ENCODE data around the gene IL17B. TPM values are rescaled to one million over a fixed set of nuclear protein-coding genes. Genes with fewer than 3 reads are reported as not detected.

Gene IL17B
- total and polyA plus RNA-seq, 9 of the 15 experiments (the other 6 are each of a cell fraction or from before 2014, with no cell fraction given) = 0.28 to 2.6 (median 0.53) TPM; not detected in 2

GRCh38 chr5:149414405-149415065 is 35.4 kb upstream of the IL17B start:
- no TSS peak for BruUV-seq (replicated peaks)
- POLR2A ChIA-PET = interaction anchor here (1.1 kb wide), 1 partner anchor 14 kb away, joined by 4 read pairs; no protein-coding TSS in a partner anchor
- ATAC-seq (no peak), FAIRE-seq (no peak), DNase-seq (ENCODE audit: extremely low read depth in 1 of 4, low spot score in 3 of 4) (no peak)
- no peak overlapping the region for H3K4me3 ChIP-seq
- H3K27ac ChIP-seq (ENCODE audit: extremely low read depth, low read depth, low read length) = no peak overlapping the region
- H3K4me2 ChIP-seq (ENCODE audit: insufficient read depth, low read length) = no peak overlapping the region
- in situ Hi-C loops (cut with MboI) (no loop called here), intact Hi-C loops (cut with micrococcal nuclease) (no loop called here)
- no peak overlapping the region for H2AFZ ChIP-seq (ENCODE audit: low read depth, low read length)
- H4K20me1 ChIP-seq (replicated peaks; ENCODE audit: control insufficient read depth, insufficient read depth, low read length) = no peaks in the 10 kb centered on the region
- WGBS (ENCODE audit: insufficient coverage, low coverage, missing lambda C conversion rate) = 33% methylated on average over 7 of the region's 7 CpGs
- no peak overlapping the region for H3K9ac ChIP-seq (ENCODE audit: insufficient read depth in 1 of 2, low read depth in 2 of 2, low read length in 2 of 2)
- no peaks in the 10 kb centered on the region for H3K27me3 ChIP-seq (ENCODE audit: control insufficient read depth in 2 of 2, insufficient read depth in 2 of 2, low read length in 2 of 2)
- no peaks in the 10 kb centered on the region for H3K9me3 ChIP-seq (replicated peaks; ENCODE audit: control insufficient read depth, insufficient read depth, low read depth, low read length)
- H3K79me2 ChIP-seq (ENCODE audit: control insufficient read depth, insufficient read depth, low read length) = no peaks in the 10 kb centered on the region
- CTCF ChIA-PET (ENCODE audit: low intra/inter-chr PET ratio) = no interaction called here
- H3K9me1 ChIP-seq (ENCODE audit: control insufficient read depth, insufficient read depth, low read length) = no peaks in the 10 kb centered on the region
- H3K4me1 ChIP-seq (replicated peaks in 1 of 2; ENCODE audit: control insufficient read depth in 2 of 2, insufficient read depth in 2 of 2, low read length in 2 of 2) = peaks cover 3 to 4% of the 10 kb centered on the region in 2 experiments; a peak in 3 of 5 replicates
- no peaks in the 10 kb centered on the region for H3K36me3 ChIP-seq (ENCODE audit: control insufficient read depth, insufficient read depth, low read length)
- TF ChIP-seq NCOR1 (IDR thresholded peaks at IDR 0.05) = no peak
- no peak for TF ChIP-seq MEIS2 (IDR thresholded peaks at IDR 0.05; ENCODE audit: partially characterized antibody)
- no peak for TF ChIP-seq ZFP30 (CRISPR knock-in tag; IDR thresholded peaks at IDR 0.05; ENCODE audit: borderline replicate concordance)
- TF ChIP-seq RBM15 (IDR thresholded peaks at IDR 0.05; ENCODE audit: insufficient read depth, low read length) = no peak
- TF ChIP-seq CHD4 (IDR thresholded peaks at IDR 0.05; ENCODE audit: insufficient read depth, insufficient replicate concordance, low read depth, low read length, poor library complexity, severe bottlenecking) = no peak
- no peak for TF ChIP-seq ETV1 (tag; conservative IDR thresholded peaks at IDR 0.05; ENCODE audit: low read depth)
- no peak for TF ChIP-seq NR2C2 (CRISPR knock-in tag; IDR thresholded peaks at IDR 0.05)
- TF ChIP-seq NR2C2 (tag; IDR thresholded peaks at IDR 0.05) = no peak
- TF ChIP-seq CC2D1A (IDR thresholded peaks at IDR 0.05) = no peak
- no peak for TF ChIP-seq PURB (CRISPR knock-in tag; IDR thresholded peaks at IDR 0.05; ENCODE audit: low read depth)
- no peak for TF ChIP-seq ZNF79 (CRISPR knock-in tag; IDR thresholded peaks at IDR 0.05; ENCODE audit: low read depth)
- TF ChIP-seq RFX1 (IDR thresholded peaks at IDR 0.05) = no peak
- no peak for TF ChIP-seq E2F3 (CRISPR knock-in tag; IDR thresholded peaks at IDR 0.05)
- TF ChIP-seq ZNF518B (CRISPR knock-in tag; IDR thresholded peaks at IDR 0.05) = no peak
- no peak for TF ChIP-seq ZBTB17 (CRISPR knock-in tag; IDR thresholded peaks at IDR 0.05)
- no peak for TF ChIP-seq TARDBP (IDR thresholded peaks at IDR 0.05)
- no peak for TF ChIP-seq EZH2 (IDR thresholded peaks at IDR 0.05; ENCODE audit: borderline replicate concordance, low read depth, low read length)
- TF ChIP-seq E4F1 (CRISPR knock-in tag; IDR thresholded peaks at IDR 0.05; ENCODE audit: borderline replicate concordance) = no peak
- no peak for TF ChIP-seq YBX1 (IDR thresholded peaks at IDR 0.05)

All from K562 (cell line).